HepG2 (cell line): ENCODE measurements around the gene C2CD4A. TPM values are rescaled to one million over a fixed set of nuclear protein-coding genes. Genes with fewer than 3 reads are reported as not detected.

Experiments used
- BRD4 ChIP-seq: sonication (generic); formaldehyde crosslinking; IDR thresholded peaks from 2 replicates; pipeline ENCODE4 v1.4.0; 2020; ENCODE audit warnings: missing genetic modification reagents
- BRF2 ChIP-seq: sonication (generic); formaldehyde crosslinking; IDR thresholded peaks from 2 replicates; pipeline ENCODE4 v1.8.1; 2022; ENCODE audit warnings: mild to moderate bottlenecking, missing genetic modification reagents
- CREM ChIP-seq, 2 experiments: sonication (generic) in 1 of 2; formaldehyde crosslinking in 1 of 2; IDR thresholded peaks; 2 replicates each; pipeline versions ENCODE4 v1.4.0 to v1.6.1; 2016 to 2020; ENCODE audit warnings: antibody characterized with exemption in 1 of 2, mild to moderate bottlenecking in 1 of 2, missing genetic modification reagents in 1 of 2
- EP300 ChIP-seq, 3 experiments: sonication (generic) in 1 of 3; formaldehyde crosslinking in 1 of 3; IDR thresholded peaks; 2 replicates each; pipeline versions ENCODE4 v1.5.1 to v1.6.1; 2011 to 2020; ENCODE audit warnings: low read depth in 2 of 3, low read length in 2 of 3, borderline replicate concordance in 1 of 3, improper control_type of control experiment in 1 of 3, mild to moderate bottlenecking in 1 of 3, missing genetic modification reagents in 1 of 3, moderate library complexity in 1 of 3
- FOXO1 ChIP-seq: sonication (generic); formaldehyde crosslinking; IDR thresholded peaks from 2 replicates; pipeline ENCODE4 v1.4.0; 2020; ENCODE audit warnings: missing genetic modification reagents
- HDAC6 ChIP-seq: fragments of 200-600 bp; sonication (generic); IDR thresholded peaks from 2 replicates; pipeline ENCODE4 v1.7.0; 2017; ENCODE audit warnings: mild to moderate bottlenecking, antibody characterized with exemption, low read length, low read depth
- IRX3 ChIP-seq: sonication (generic); formaldehyde crosslinking; IDR thresholded peaks from 2 replicates; pipeline ENCODE4 v1.8.1; 2023; ENCODE audit warnings: mild to moderate bottlenecking, low read depth, missing genetic modification reagents, borderline replicate concordance
- MTA1 ChIP-seq: sonication (generic); formaldehyde crosslinking; IDR thresholded peaks from 2 replicates; pipeline ENCODE4 v1.4.0; 2020; ENCODE audit warnings: missing genetic modification reagents, mild to moderate bottlenecking, borderline replicate concordance
- TFAP4 ChIP-seq: sonication (generic); IDR thresholded peaks from 2 replicates; pipeline ENCODE4 v1.6.1; 2016; ENCODE audit warnings: low read depth, borderline replicate concordance
- TFDP2 ChIP-seq: sonication (generic); formaldehyde crosslinking; IDR thresholded peaks from 2 replicates; pipeline ENCODE4 v1.4.0; 2020; ENCODE audit warnings: missing genetic modification reagents
- YEATS2 ChIP-seq: sonication (generic); formaldehyde crosslinking; IDR thresholded peaks from 2 replicates; pipeline ENCODE4 v1.4.0; 2020; ENCODE audit warnings: missing genetic modification reagents, borderline replicate concordance
- ZKSCAN8 ChIP-seq: IDR thresholded peaks from 2 replicates; pipeline ENCODE4 v1.6.1; 2016; ENCODE audit warnings: borderline replicate concordance, missing genetic modification reagents, missing compliant biosample characterization
- ZNF205 ChIP-seq: IDR thresholded peaks from 2 replicates; pipeline ENCODE4 v1.6.1; 2018; ENCODE audit warnings: missing biosample characterization, missing genetic modification reagents
- ZNF362 ChIP-seq: sonication (generic); formaldehyde crosslinking; IDR thresholded peaks from 2 replicates; pipeline ENCODE4 v1.4.0; 2020; ENCODE audit warnings: missing genetic modification reagents, mild to moderate bottlenecking, borderline replicate concordance
- ZNF615 ChIP-seq: sonication (generic); formaldehyde crosslinking; IDR thresholded peaks from 2 replicates; pipeline ENCODE4 v1.5.0; 2020; ENCODE audit warnings: mild to moderate bottlenecking, missing genetic modification reagents, borderline replicate concordance
- polyA plus RNA-seq, 8 experiments: library from polyadenylated mRNA; depleted of rRNA in 3 of 8; stranded (reverse) in 7 of 8; unstranded in 1 of 8; fragments of >200 nt; fragmentation: Illumina TruSeq in 4 of 8; extraction: Trizol in 4 of 8; gene quantifications; 2 replicates each; pipeline versions ENCODE4 v1.2.1 to v1.2.3, GENCODE V29; 2011 to 2016; ENCODE audit warnings: low read depth in 4 of 8, missing spikeins in 1 of 8, mixed read lengths in 1 of 8; ENCODE audit not compliant: insufficient read depth in 1 of 8
- total RNA-seq, 5 experiments: library from RNA; depleted of rRNA; stranded (reverse); fragments of >200 nt; fragmentation: Illumina TruSeq; extraction: Trizol; gene quantifications; 2 replicates each; pipeline ENCODE4 v1.2.3, GENCODE V29; 2016; ENCODE audit warnings: low read depth in 1 of 5
- TF ChIP-seq, protein P1 (sequence below): IDR thresholded peaks from 2 replicates; pipeline ENCODE4 v1.6.1; 2016; ENCODE audit warnings: missing biosample characterization, missing genetic modification reagents, low read depth
- TF ChIP-seq, protein P2 (sequence below): sonication (generic); formaldehyde crosslinking; IDR thresholded peaks from 2 replicates; pipeline ENCODE4 v1.8.0; 2022; ENCODE audit warnings: mild to moderate bottlenecking, missing genetic modification reagents, moderate library complexity
- TF ChIP-seq, protein P3 (sequence below): sonication (generic); formaldehyde crosslinking; IDR thresholded peaks from 2 replicates; pipeline ENCODE4 v1.4.0; 2020; ENCODE audit warnings: missing genetic modification reagents

The C2CD4A gene
- total and polyA plus RNA-seq, 2 of the 13 experiments (the other 11 are each of a cell fraction or from before 2014, with no cell fraction given) = 0.20 TPM; not detected in 1

- TF ChIP-seq MTA1 (CRISPR knock-in tag) (peak; percentile 44; the same call in 1 of the 2 replicates), HDAC6 (no peak), BRD4 (0 out of 2 replicates have a peak, but pooled peaks have one; percentile 30), TFDP2 (CRISPR knock-in tag) (peak; percentile 89), ZNF615 (CRISPR knock-in tag) (no peak), FOXO1 (CRISPR knock-in tag) (peak; percentile 52), YEATS2 (CRISPR knock-in tag) (peak; percentile 50; the same call in 1 of the 2 replicates), ZNF205 (CRISPR knock-in tag) (peak; percentile 80; the same call in 1 of the 2 replicates), IRX3 (CRISPR knock-in tag) (no peak), ZKSCAN8 (CRISPR knock-in tag) (0 out of 2 replicates have a peak, but pooled peaks have one; percentile 29), TFAP4 (peak; percentile 97), EP300 (IDR thresholded peaks at IDR 0.05; ENCODE audit: low read depth in 2 of 2, low read length in 2 of 2) (no peak; a peak in 1 of 4 replicates), EP300 (CRISPR knock-in tag; IDR thresholded peaks at IDR 0.05; ENCODE audit: borderline replicate concordance) (no peak), ZNF362 (peak; percentile 90), BRF2 (CRISPR knock-in tag) (no peak), CREM (IDR thresholded peaks at IDR 0.05) (no peak), CREM (CRISPR knock-in tag; IDR thresholded peaks at IDR 0.05) (no peak)
- TF ChIP-seq, protein P1, sequence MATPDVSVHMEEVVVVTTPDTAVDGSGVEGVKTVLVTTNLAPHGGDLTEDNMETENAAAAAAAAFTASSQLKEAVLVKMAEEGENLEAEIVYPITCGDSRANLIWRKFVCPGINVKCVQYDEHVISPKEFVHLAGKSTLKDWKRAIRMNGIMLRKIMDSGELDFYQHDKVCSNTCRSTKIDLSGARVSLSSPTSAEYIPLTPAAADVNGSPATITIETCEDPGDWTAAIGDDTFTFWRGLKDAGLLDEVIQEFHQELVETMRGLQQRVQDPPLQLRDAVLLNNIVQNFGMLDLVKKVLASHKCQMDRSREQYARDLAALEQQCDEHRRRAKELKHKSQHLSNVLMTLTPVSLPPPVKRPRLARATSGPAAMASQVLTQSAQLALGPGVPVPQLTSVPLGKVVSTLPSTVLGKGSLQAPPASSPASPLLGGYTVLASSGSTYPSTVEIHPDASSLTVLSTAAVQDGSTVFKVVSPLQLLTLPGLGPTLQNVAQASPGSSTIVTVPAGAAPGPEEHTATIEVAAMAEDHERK (CRISPR knock-in tag) = peak; percentile 52; the same call in 1 of the 2 replicates
- TF ChIP-seq, protein P2, sequence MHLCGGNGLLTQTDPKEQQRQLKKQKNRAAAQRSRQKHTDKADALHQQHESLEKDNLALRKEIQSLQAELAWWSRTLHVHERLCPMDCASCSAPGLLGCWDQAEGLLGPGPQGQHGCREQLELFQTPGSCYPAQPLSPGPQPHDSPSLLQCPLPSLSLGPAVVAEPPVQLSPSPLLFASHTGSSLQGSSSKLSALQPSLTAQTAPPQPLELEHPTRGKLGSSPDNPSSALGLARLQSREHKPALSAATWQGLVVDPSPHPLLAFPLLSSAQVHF = no peak
- TF ChIP-seq, protein P3, sequence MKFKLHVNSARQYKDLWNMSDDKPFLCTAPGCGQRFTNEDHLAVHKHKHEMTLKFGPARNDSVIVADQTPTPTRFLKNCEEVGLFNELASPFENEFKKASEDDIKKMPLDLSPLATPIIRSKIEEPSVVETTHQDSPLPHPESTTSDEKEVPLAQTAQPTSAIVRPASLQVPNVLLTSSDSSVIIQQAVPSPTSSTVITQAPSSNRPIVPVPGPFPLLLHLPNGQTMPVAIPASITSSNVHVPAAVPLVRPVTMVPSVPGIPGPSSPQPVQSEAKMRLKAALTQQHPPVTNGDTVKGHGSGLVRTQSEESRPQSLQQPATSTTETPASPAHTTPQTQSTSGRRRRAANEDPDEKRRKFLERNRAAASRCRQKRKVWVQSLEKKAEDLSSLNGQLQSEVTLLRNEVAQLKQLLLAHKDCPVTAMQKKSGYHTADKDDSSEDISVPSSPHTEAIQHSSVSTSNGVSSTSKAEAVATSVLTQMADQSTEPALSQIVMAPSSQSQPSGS (CRISPR knock-in tag) = peak; percentile 49; the same call in 1 of the 2 replicates
These were observed 6.5 kb upstream of the C2CD4A start, which contains the start of gene VPS13C (continued) for GRCh38 chr15:62060113-62060895.
